Adipocyte (in vitro differentiated cells): ENCODE measurements around the gene UBN1.

Experiments used
- DNase-seq: peaks from one replicate; pipeline ENCODE4 v3.0.0-alpha.2; 2015; ENCODE audit warnings: low read depth
- H3K27me3 ChIP-seq: replicated peaks from 2 replicates; pipeline ENCODE4 v1.7.0; 2013; ENCODE audit warnings: mild to moderate bottlenecking, low read length, moderate library complexity; ENCODE audit not compliant: control insufficient read depth, insufficient read depth
- H3K36me3 ChIP-seq: 2 replicates; pipeline ENCODE4 v1.7.0; 2013; ENCODE audit warnings: low read length, mild to moderate bottlenecking, moderate library complexity; ENCODE audit not compliant: control insufficient read depth, insufficient read depth, severe bottlenecking
- H3K4me1 ChIP-seq: 2 replicates; pipeline ENCODE4 v1.7.0; 2013; ENCODE audit warnings: mild to moderate bottlenecking, low read length, moderate library complexity; ENCODE audit not compliant: control insufficient read depth, insufficient read depth
- H3K4me3 ChIP-seq: 2 replicates; pipeline ENCODE4 v1.7.0; 2013; ENCODE audit warnings: mild to moderate bottlenecking, low read length, moderate library complexity
- H3K9ac ChIP-seq: 2 replicates; pipeline ENCODE4 v1.7.0; 2013; ENCODE audit warnings: mild to moderate bottlenecking, low read length, moderate library complexity
- H3K9me3 ChIP-seq: 2 replicates; pipeline ENCODE4 v1.7.0; 2013; ENCODE audit warnings: mild to moderate bottlenecking, low read length, moderate library complexity; ENCODE audit not compliant: control insufficient read depth

UBN1 gene

DNA sequence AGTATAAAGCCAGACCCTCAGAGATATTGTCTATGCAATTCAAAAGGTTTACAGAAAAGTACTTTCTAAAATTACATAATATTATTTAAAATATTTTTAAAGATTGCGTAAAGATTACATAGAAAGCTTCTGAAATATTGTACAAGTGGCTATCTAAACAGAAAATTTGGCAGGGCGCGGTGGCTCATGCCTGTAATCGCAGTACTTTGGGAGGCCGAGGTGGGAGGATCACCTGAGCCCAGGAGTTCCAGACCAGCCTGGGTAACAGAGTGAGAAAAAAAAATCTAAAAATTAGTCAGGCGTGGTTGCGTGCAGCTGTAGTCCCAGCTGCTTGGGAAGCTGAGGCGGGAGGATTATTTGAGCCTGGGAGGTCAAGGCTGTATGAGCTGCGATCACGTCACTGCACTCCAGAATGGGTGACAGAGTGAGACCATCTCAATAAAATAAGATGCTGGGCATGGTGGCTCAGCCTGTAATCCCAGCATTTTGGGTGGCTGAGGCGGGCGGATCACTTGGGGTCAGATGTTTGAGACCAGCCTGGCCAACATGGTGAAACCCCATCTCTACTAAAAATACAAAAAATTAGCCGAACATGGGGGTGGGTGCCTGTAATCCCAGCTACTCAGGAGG lies 18.1 kb downstream of the UBN1 start:
- H3K9me3 ChIP-seq = no peaks in the 10 kb centered on the region
- peaks cover 37% of the 10 kb centered on the region for H3K36me3 ChIP-seq
- no peak for DNase-seq
- H3K27me3 ChIP-seq = no peaks in the 10 kb centered on the region
- peaks cover 31% of the 10 kb centered on the region for H3K4me1 ChIP-seq
- no peak overlapping the region for H3K4me3 ChIP-seq
- H3K9ac ChIP-seq = no peak overlapping the region

DNA sequence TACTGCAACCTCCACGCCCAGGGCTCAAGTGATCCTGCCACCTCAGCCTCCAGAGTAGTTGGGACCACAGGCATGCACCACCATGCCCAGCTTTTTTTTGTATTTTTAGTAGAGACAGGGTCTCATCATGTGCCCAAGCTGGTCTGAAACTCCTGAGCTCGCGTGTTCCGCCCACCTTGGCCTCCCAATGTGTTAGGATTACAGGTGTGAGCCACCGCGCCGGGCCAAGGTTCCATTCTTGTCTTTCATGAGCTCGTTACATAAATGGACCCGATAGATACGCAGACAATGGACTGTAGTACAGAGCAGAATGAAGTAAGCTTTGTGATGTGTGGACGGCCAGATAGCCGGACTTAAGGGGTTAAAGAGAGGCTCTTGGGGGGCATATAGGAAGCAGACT lies 19.3 kb downstream of the UBN1 start:
- H3K9ac ChIP-seq = no peak overlapping the region
- H3K27me3 ChIP-seq = no peaks in the 10 kb centered on the region
- H3K9me3 ChIP-seq = no peaks in the 10 kb centered on the region
- peaks cover 35% of the 10 kb centered on the region for H3K36me3 ChIP-seq
- no peak for DNase-seq
- peaks cover 31% of the 10 kb centered on the region for H3K4me1 ChIP-seq
- no peak overlapping the region for H3K4me3 ChIP-seq

DNA sequence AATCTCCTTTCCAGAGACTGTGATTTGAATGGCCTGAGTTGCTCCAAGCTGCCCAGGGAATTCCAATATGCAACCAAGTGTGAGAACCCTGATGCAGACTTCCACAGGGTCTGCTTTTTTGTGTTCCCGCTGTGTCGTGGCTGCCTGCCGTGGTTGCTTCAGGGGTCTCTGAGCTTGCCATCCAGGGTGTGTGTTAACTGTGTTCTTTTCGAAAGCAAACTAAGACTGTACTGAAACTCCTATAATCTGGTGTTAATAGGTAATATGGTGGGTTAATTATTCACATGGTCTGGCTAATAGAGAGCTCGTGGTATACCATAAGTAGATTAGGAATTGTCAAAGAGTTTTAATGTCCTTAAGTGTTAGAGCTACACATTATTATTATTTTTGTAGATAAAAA lies 20.7 kb downstream of the UBN1 start:
- Histone ChIP-seq H3K27me3 (no peaks in the 10 kb centered on the region), H3K9ac (no peak overlapping the region), H3K4me3 (no peak overlapping the region), H3K9me3 (no peaks in the 10 kb centered on the region), H3K36me3 (peaks cover 39% of the 10 kb centered on the region), H3K4me1 (peaks cover 18% of the 10 kb centered on the region)
- DNase-seq = no peak

DNA sequence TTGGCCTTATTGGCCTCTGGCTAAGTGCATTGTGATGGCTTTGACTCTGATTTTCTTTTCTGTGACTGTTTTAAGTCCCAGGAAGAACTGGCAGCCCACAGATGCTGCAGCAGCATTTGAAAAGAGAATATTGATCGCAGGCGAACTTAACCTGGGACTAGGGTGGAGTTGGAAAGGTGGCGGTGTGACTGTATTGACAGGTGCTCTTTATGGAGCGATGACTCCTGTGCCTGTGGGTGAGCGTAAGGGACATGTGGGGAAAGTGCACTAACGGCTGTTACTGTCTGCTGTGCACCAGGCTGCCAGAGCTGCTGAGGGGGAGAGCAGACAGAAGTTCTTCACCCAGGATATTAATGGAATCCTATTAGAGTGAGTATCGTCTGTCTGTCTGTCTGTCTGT lies 21.3 kb downstream of the UBN1 start:
- no peak overlapping the region for H3K9ac ChIP-seq
- no peak for DNase-seq
- H3K27me3 ChIP-seq = no peaks in the 10 kb centered on the region
- H3K4me1 ChIP-seq = peaks cover 13% of the 10 kb centered on the region
- peaks cover 44% of the 10 kb centered on the region for H3K36me3 ChIP-seq
- no peak overlapping the region for H3K4me3 ChIP-seq
- no peaks in the 10 kb centered on the region for H3K9me3 ChIP-seq

DNA sequence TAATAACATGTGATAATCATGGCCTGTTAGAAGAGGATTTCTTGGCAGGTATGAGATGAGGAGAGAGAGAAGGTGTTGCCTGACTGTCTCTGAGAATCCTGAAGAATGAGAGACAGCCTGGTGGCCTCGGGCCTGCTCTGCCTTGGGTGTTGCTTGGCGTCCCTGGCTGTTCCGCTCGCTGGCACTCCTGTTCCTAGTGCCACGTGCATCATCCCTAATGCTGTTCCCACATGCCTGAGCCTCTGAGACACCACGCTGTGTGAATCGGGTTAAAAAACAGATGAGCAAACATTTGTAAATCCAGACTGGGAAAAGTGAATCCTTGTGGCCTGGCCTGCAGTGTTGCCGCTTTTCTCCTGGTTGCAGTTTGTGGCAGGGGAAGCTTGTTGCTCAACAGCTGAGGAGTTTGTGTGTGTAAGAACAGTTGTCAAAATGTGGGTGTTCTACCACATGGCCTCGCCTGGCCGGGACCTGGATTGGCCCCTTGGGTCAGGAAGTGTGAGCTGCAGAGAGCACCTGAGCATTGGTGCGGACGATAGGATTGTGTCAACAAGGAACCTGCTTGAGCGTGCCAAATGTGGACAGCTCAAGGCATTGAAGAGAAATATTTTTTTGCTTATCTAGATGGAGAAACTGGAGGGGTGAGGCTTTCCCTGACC lies 22.0 kb downstream of the UBN1 start:
- Histone ChIP-seq H3K36me3 (peaks cover 51% of the 10 kb centered on the region), H3K27me3 (no peaks in the 10 kb centered on the region), H3K4me3 (no peak overlapping the region), H3K4me1 (peaks cover 7% of the 10 kb centered on the region), H3K9ac (no peak overlapping the region), H3K9me3 (no peaks in the 10 kb centered on the region)
- DNase-seq = no peak

DNA sequence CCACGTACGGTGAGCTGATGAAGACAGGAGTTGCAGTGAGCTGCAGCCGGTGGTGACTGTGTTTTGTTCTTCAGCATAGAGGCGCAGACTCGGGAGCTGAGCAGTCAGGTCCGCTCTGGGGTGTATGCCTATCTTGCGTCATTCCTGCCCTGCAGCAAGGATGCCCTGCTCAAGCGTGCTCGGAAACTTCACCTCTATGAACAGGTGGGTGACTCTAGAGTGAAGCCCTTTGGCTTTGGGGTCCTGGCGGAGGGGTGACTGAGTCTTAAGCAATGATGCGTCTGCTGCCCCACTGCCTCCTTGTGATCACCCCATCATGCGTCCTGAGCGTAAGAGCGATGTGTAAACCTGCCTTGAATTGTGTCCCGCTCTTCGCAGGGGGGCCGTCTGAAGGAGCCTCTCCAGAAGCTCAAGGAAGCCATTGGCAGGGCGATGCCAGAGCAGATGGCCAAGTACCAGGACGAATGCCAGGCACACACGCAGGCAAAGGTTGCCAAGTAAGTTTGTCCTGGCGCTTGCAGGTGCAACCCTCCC lies 22.9 kb downstream of the UBN1 start:
- H3K36me3 ChIP-seq = peaks cover 60% of the 10 kb centered on the region
- H3K27me3 ChIP-seq = no peaks in the 10 kb centered on the region

DNA sequence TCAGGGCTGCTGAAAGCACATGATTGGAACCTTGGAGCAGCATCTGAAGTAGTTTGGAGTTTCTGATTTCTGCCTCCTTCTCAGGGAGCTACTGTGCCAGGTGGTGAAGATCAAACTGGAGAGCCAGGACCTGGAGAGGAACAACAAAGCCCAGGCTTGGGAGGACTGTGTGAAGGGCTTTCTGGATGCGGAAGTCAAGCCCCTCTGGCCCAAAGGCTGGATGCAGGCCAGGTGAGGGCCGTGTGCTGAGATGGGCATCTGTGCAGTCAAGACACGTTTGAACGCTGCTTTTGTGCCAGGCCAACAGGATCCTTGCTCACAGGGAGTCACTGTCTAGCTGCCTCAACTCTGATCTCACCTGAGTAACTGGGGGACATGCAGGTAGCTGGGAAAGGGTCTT lies 23.8 kb downstream of the UBN1 start:
- Histone ChIP-seq H3K4me3 (no peak overlapping the region), H3K9me3 (no peaks in the 10 kb centered on the region), H3K9ac (no peak overlapping the region), H3K36me3 (peaks cover 66% of the 10 kb centered on the region), H3K4me1 (peaks cover 4% of the 10 kb centered on the region), H3K27me3 (no peaks in the 10 kb centered on the region)
- no peak for DNase-seq

More for the DNA sequence above, 22.9 kb downstream of the UBN1 start:
- Histone ChIP-seq H3K9me3 (no peaks in the 10 kb centered on the region), H3K4me3 (no peak overlapping the region), H3K9ac (no peak overlapping the region), H3K4me1 (peaks cover 4% of the 10 kb centered on the region)
- DNase-seq = no peak

DNA sequence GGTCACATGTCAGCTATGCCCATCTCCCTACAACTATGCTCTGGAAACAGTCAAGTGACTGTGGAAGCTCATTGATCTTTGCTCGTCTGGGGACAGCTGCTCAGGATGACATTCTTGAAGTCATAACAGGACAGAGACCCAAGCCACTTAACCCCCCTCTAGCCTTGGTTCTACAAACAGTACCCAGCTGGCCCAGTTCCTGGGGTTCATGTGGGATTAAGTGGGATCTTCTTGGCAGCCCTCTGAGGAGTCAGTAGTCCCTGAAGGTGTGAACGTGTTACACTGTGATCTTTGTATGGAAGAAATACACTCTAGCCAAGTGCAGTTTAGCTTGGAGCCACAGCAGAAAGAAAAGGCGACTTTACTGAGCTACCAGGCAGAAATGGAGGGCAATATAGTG lies 25.8 kb downstream of the UBN1 start:
- no peak for DNase-seq
- no peak overlapping the region for H3K9ac ChIP-seq
- no peaks in the 10 kb centered on the region for H3K9me3 ChIP-seq
- peaks cover 83% of the 10 kb centered on the region for H3K36me3 ChIP-seq
- no peaks in the 10 kb centered on the region for H3K27me3 ChIP-seq
- peaks cover 4% of the 10 kb centered on the region for H3K4me1 ChIP-seq
- H3K4me3 ChIP-seq = no peak overlapping the region

DNA sequence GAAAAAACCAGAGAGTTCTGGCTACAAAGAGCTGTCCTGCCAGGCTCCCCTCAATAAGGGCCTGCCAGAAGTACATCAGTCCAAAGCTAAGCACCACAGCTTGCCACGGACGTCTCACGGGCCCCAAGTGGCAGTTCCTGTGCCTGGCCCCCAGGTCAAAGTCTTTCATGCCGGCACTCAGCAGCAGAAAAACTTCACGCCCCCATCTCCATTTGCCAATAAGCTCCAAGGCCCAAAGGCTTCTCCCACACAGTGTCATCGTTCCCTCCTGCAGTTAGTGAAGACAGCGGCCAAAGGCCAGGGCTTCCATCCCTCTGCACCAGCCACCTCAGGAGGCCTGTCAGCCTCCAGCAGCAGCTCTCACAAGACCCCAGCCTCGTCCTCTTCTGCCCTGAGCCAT lies 27.4 kb downstream of the UBN1 start:
- Histone ChIP-seq H3K9me3 (no peaks in the 10 kb centered on the region), H3K4me1 (peaks cover 8% of the 10 kb centered on the region), H3K4me3 (no peak overlapping the region), H3K27me3 (no peaks in the 10 kb centered on the region), H3K9ac (no peak overlapping the region), H3K36me3 (peaks cover 90% of the 10 kb centered on the region)
- DNase-seq = no peak

DNA sequence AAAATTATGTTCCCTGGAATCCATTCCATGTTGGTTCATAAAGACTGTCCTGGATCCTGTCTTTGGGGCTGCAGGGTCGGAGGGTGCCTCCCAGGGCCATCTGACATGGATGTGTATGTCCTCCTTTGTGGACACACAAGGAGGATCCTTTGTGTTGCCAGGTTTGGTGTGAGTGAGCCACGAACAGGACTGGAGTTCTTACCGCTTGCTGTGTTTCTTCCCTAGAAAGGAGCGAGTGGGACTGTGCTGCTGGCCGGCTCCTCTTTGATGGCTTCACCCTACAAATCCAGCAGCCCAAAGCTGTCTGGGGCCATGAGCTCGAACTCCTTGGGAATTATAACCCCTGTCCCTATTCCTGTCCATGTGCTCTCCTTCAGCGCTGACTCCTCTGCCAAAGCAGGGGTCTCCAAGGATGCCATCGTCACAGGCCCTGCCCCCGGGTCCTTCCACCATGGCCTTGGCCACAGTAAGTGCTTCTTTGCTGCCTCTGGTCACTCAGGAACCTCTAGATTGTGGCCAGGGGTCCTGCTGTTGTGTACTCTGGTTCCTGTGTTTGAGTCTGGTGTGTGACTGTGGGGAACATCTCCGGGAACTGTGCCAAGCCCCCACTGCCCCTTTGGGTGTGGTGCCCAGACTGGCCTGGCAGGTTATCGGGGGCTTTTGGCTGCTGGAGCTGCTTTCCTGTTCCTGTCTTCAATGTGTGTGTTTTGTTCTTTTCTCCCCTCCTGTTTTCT lies 29.5 kb downstream of the UBN1 start:
- H3K9me3 ChIP-seq = no peaks in the 10 kb centered on the region
- no peaks in the 10 kb centered on the region for H3K27me3 ChIP-seq
- no peak overlapping the region for H3K4me3 ChIP-seq
- no peak overlapping the region for H3K9ac ChIP-seq
- peaks cover 92% of the 10 kb centered on the region for H3K36me3 ChIP-seq
- peaks cover 8% of the 10 kb centered on the region for H3K4me1 ChIP-seq
- DNase-seq = no peak

DNA sequence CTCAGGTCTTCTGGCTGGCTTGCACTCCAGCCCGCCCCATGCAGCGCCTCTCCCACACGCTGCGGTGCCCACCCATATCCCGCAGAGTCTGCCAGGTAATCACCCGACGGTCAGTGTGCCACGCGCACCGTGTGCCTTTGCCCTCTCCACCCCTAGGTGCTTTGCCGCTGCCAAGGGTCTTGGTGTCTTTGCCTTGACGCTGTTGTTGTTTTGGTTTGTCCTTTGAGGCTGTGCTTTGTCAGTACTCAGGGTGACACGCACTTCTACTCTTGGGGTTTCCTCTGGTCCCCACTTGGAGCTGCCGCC lies 30.1 kb downstream of the UBN1 start:
- no peak overlapping the region for H3K9ac ChIP-seq
- H3K36me3 ChIP-seq = peaks cover 92% of the 10 kb centered on the region
- no peaks in the 10 kb centered on the region for H3K9me3 ChIP-seq
- H3K4me1 ChIP-seq = peaks cover 8% of the 10 kb centered on the region
- no peak for DNase-seq
- no peak overlapping the region for H3K4me3 ChIP-seq
- H3K27me3 ChIP-seq = no peaks in the 10 kb centered on the region
